ENCODE measurements around the gene KCNJ5.

KCNJ5 gene

GRCh38 chr11:128895526-128895925 is 4.4 kb downstream of the KCNJ5 start:
- DNase-seq (ENCODE audit: low read depth) = no peak

- DNase-seq (ENCODE audit: low read depth) = no peak
Observed at GRCh38 chr11:128896356-128896755, 5.2 kb downstream of the KCNJ5 start.

- no peak for DNase-seq (ENCODE audit: low read depth)
Observed at GRCh38 chr11:128897826-128898225, 6.7 kb downstream of the KCNJ5 start.

- DNase-seq (ENCODE audit: low read depth) = no peak
Observed at GRCh38 chr11:128898580-128899344, 7.6 kb downstream of the KCNJ5 start.

GRCh38 chr11:128900468-128900867 is 9.3 kb downstream of the KCNJ5 start:
- DNase-seq (ENCODE audit: low read depth) = no peak

- no peak for DNase-seq (ENCODE audit: low read depth)
Observed at GRCh38 chr11:128901653-128902514, 10.7 kb downstream of the KCNJ5 start.

- no peak for DNase-seq (ENCODE audit: low read depth)
Observed at GRCh38 chr11:128902515-128903066, 11.4 kb downstream of the KCNJ5 start.

GRCh38 chr11:128903248-128904061 is 12.3 kb downstream of the KCNJ5 start:
- no peak for DNase-seq (ENCODE audit: low read depth)

- DNase-seq (ENCODE audit: low read depth) = no peak
Observed at GRCh38 chr11:128904303-128904655, 13.1 kb downstream of the KCNJ5 start.

- no peak for DNase-seq (ENCODE audit: low read depth)
Observed at GRCh38 chr11:128904656-128905344, 13.6 kb downstream of the KCNJ5 start.

- no peak for DNase-seq (ENCODE audit: low read depth)
Observed at GRCh38 chr11:128905345-128906184, 14.4 kb downstream of the KCNJ5 start.

- DNase-seq (ENCODE audit: low read depth) = no peak
Observed at GRCh38 chr11:128906185-128907050, 15.3 kb downstream of the KCNJ5 start.

- no peak for DNase-seq (ENCODE audit: low read depth)
Observed at GRCh38 chr11:128907585-128907984, 16.4 kb downstream of the KCNJ5 start.

- DNase-seq (ENCODE audit: low read depth) = no peak
Observed at GRCh38 chr11:128908391-128909246, 17.5 kb downstream of the KCNJ5 start.

GRCh38 chr11:128909438-128910125 is 18.4 kb downstream of the KCNJ5 start:
- no peak for DNase-seq (ENCODE audit: low read depth)

- DNase-seq (ENCODE audit: low read depth) = no peak
Observed at GRCh38 chr11:128910576-128910975, 19.4 kb downstream of the KCNJ5 start.

- DNase-seq (ENCODE audit: low read depth) = no peak
Observed at GRCh38 chr11:128911239-128911638, 20.1 kb downstream of the KCNJ5 start.

GRCh38 chr11:128911701-128912100 is 20.5 kb downstream of the KCNJ5 start:
- no peak for DNase-seq (ENCODE audit: low read depth)

All from activated T-cell treated with anti-CD3 and anti-CD28 coated beads for 48 hours (primary cell).